ENCODE results near the gene MAP3K7.
"Not testable (repeated sequence)": the region's sequence is repeated elsewhere in the genome, so short reads cannot be mapped to it uniquely, and the experiment has no call there.

- TF ChIP-seq, protein P1, sequence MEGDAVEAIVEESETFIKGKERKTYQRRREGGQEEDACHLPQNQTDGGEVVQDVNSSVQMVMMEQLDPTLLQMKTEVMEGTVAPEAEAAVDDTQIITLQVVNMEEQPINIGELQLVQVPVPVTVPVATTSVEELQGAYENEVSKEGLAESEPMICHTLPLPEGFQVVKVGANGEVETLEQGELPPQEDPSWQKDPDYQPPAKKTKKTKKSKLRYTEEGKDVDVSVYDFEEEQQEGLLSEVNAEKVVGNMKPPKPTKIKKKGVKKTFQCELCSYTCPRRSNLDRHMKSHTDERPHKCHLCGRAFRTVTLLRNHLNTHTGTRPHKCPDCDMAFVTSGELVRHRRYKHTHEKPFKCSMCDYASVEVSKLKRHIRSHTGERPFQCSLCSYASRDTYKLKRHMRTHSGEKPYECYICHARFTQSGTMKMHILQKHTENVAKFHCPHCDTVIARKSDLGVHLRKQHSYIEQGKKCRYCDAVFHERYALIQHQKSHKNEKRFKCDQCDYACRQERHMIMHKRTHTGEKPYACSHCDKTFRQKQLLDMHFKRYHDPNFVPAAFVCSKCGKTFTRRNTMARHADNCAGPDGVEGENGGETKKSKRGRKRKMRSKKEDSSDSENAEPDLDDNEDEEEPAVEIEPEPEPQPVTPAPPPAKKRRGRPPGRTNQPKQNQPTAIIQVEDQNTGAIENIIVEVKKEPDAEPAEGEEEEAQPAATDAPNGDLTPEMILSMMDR (IDR thresholded peaks at IDR 0.05; ENCODE audit: insufficient read depth, low read depth, low read length) = not testable (repeated sequence)
- not testable (repeated sequence) for TF ChIP-seq EZH2 (IDR thresholded peaks at IDR 0.05; ENCODE audit: insufficient read depth, low read length)
These were observed 19.2 kb downstream of the MAP3K7 start for GRCh38 chr6:90567682-90568081.
